Measurements from ENCODE around the gene IL23R. TPM values are rescaled to one million over a fixed set of nuclear protein-coding genes. Genes with fewer than 3 reads are reported as not detected.

Gene IL23R
- total and polyA plus RNA-seq, 2 experiments from 2014 or later, result not detected

DNA sequence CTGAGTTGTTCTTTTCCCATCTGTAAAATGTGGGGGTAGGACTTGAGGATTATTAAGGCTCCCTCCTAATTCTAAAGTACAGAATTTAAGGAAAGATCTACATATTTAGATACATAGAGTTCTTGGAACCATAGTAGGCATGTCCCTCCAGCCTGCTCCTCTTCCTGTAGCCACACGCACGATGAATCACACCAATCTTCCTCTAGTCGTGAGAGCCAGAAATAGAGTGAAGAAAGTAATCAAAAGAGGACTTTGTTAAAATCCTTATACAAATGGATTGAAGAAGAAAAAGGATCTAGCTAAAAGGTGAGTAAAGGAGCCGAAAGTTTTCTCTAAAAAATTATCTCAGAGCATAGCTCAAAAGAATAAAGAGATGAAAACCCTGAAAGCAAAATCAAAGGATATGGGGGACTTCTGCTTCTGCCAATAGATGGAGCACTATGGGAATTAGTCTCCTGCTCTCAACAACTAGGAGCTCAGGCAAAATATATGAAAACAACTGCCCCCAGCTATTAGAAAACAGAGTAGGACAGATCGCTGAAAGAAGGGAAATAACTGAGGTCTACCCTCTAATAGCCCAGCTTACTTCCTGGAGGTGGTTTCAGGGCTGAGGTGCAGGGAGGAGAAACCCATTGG lies 40.0 kb upstream of the IL23R start:
- H3K27ac ChIP-seq, result no peak overlapping the region
- H3K27me3 ChIP-seq, result no peaks in the 10 kb centered on the region
- DNase-seq (ENCODE audit: low read depth in 1 of 2, low spot score in 1 of 2), result peak in 1 of 2 donors; percentile 43
- H3K9me3 ChIP-seq (ENCODE audit: low read depth), result no peaks in the 10 kb centered on the region
- no peaks in the 10 kb centered on the region for H3K36me3 ChIP-seq
- no peak overlapping the region for H3K4me3 ChIP-seq
- no peaks in the 10 kb centered on the region for H3K4me1 ChIP-seq (ENCODE audit: low read depth)
- TF ChIP-seq, protein P1, sequence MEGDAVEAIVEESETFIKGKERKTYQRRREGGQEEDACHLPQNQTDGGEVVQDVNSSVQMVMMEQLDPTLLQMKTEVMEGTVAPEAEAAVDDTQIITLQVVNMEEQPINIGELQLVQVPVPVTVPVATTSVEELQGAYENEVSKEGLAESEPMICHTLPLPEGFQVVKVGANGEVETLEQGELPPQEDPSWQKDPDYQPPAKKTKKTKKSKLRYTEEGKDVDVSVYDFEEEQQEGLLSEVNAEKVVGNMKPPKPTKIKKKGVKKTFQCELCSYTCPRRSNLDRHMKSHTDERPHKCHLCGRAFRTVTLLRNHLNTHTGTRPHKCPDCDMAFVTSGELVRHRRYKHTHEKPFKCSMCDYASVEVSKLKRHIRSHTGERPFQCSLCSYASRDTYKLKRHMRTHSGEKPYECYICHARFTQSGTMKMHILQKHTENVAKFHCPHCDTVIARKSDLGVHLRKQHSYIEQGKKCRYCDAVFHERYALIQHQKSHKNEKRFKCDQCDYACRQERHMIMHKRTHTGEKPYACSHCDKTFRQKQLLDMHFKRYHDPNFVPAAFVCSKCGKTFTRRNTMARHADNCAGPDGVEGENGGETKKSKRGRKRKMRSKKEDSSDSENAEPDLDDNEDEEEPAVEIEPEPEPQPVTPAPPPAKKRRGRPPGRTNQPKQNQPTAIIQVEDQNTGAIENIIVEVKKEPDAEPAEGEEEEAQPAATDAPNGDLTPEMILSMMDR (IDR thresholded peaks at IDR 0.05; ENCODE audit: low read depth, low read length), result no peak

DNA sequence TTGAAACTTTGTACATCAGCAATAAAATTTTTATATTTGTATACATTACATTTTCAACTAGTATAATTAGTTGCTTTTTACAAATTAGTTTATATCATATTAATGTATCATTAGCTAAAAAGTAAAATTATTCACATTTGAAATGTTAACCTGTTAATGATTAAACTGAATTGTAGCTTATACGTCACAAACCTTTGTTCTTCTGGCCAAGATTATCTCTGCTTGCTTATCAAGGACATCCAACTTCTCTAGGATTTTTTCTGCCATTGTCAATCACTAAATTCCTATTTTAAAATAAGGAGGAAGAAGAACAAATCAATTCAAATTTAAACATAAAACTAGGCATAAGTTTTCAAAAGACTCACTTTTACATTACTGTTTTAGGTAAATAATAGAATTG lies 39.3 kb upstream of the IL23R start:
- no peak for DNase-seq (ENCODE audit: low read depth in 1 of 2, low spot score in 1 of 2)

DNA sequence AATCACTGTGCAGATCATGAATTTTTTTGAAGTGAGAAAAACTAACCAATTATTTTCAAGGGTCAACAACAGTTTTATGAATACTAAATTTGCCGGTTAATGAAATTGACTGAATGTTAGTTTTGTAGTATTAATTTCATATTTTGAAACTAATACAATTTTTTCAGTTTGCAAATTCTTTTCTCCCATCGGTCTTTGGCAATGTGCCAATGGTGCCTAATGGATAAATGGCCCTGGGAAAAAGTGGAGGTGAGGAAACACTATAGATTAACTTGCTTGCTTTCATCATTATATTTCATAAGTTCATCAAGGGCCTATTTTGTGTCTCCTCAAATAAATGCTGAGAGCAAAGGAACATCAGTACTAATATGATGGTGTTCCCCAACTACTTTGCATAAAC lies 35.6 kb upstream of the IL23R start:
- Histone ChIP-seq H3K27ac (no peak overlapping the region), H3K9me3 (ENCODE audit: low read depth) (no peaks in the 10 kb centered on the region), H3K27me3 (no peaks in the 10 kb centered on the region), H3K4me3 (no peak overlapping the region), H3K36me3 (no peaks in the 10 kb centered on the region), H3K4me1 (ENCODE audit: low read depth) (peaks cover 4% of the 10 kb centered on the region)
- TF ChIP-seq, protein P1 (IDR thresholded peaks at IDR 0.05; ENCODE audit: low read depth, low read length), result no peak
- no peak for DNase-seq (ENCODE audit: low read depth in 1 of 2, low spot score in 1 of 2)

More for the DNA sequence above, 39.3 kb upstream of the IL23R start:
- TF ChIP-seq, protein P1 (IDR thresholded peaks at IDR 0.05; ENCODE audit: low read depth, low read length), result no peak
- Histone ChIP-seq H3K27ac (no peak overlapping the region), H3K4me1 (ENCODE audit: low read depth) (no peaks in the 10 kb centered on the region), H3K4me3 (no peak overlapping the region), H3K9me3 (ENCODE audit: low read depth) (no peaks in the 10 kb centered on the region), H3K36me3 (no peaks in the 10 kb centered on the region), H3K27me3 (no peaks in the 10 kb centered on the region)

DNA sequence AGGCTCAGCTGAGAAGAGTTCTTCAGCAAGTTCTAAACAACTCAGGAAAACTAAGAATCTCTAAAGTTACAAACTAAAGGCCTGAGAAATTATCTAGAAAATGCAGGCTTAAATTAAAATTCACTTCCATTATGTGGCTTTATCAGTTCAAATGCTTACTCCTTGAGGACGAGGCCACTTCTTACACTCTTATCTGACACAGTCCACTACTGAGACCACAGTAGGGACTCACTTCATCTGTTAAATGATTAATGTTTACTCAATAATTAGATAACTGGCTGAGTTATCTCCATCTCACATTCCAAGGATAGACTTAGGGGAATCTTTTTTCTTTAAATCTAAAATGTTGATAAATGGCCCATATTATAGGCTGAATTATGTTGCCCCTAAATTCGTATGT lies 33.1 kb upstream of the IL23R start:
- TF ChIP-seq, protein P1 (IDR thresholded peaks at IDR 0.05; ENCODE audit: low read depth, low read length), result no peak
- Histone ChIP-seq H3K9me3 (ENCODE audit: low read depth) (no peaks in the 10 kb centered on the region), H3K4me3 (no peak overlapping the region), H3K27me3 (no peaks in the 10 kb centered on the region), H3K27ac (no peak overlapping the region), H3K36me3 (no peaks in the 10 kb centered on the region), H3K4me1 (ENCODE audit: low read depth) (peaks cover 4% of the 10 kb centered on the region)
- DNase-seq (ENCODE audit: low read depth in 1 of 2, low spot score in 1 of 2), result no peak

DNA sequence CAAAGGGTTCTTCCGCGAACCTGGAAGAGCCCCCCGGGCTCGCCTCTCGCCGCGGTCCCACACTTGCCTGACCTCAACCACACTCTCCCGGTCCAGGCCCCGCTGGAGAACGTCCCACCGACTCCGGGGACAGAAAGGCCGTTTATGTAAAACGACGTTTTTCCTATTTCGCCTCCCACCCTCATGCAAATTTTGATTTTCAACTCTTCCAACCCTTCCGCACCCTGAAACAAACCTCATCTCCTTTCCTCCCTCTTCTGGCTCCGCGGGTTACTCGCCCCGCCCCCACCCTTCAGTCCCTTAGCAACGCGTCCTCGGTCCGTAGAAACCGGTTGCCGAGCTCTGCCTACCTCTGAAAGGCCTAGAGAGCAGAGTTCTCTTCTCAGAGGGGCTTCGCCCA lies 31.6 kb upstream of the IL23R start, which contains the start of gene C1orf141:
C1orf141 (minus strand) TSS at position 276 of the 400 bp plus-strand sequence. CDS start 7,730 bp downstream, outside the sequence.
- Histone ChIP-seq H3K36me3 (no peaks in the 10 kb centered on the region), H3K27me3 (no peaks in the 10 kb centered on the region), H3K27ac (no peak within 1 kb of the TSS), H3K4me3 (peak within 1 kb of the TSS; percentile 6), H3K4me1 (ENCODE audit: low read depth) (peaks cover 4% of the 10 kb centered on the region), H3K9me3 (ENCODE audit: low read depth) (no peaks in the 10 kb centered on the region)
- TF ChIP-seq, protein P1 (IDR thresholded peaks at IDR 0.05; ENCODE audit: low read depth, low read length), result no peak
- DNase-seq (ENCODE audit: low read depth in 1 of 2, low spot score in 1 of 2), result peak; percentile 46 to 77

Data from cardiac muscle cell (in vitro differentiated cells and primary cell).